GM13976 (cell line): ENCODE results near the gene PCNX1.

ENCODE experiments used
- DNase-seq: peaks from one replicate; pipeline ENCODE4 v3.0.0; 2012; ENCODE audit warnings: low spot score
- in situ Hi-C: fragments of 300-500 bp; cut with MboI; formaldehyde crosslinking; loops from one replicate; pipeline ENCODE4 v1.12.0; 2022; ENCODE audit warnings: low sequenced_read_pairs, mixed read lengths, inconsistent platforms; ENCODE audit not compliant: unreplicated experiment
- TF ChIP-seq, protein P1 (sequence below): IDR thresholded peaks from 2 replicates; pipeline ENCODE4 v1.5.1; 2012; ENCODE audit warnings: borderline replicate concordance, mild to moderate bottlenecking; ENCODE audit not compliant: insufficient read depth; ENCODE audit errors: extremely low read depth, missing control alignments, control extremely low read depth

PCNX1 gene

DNA sequence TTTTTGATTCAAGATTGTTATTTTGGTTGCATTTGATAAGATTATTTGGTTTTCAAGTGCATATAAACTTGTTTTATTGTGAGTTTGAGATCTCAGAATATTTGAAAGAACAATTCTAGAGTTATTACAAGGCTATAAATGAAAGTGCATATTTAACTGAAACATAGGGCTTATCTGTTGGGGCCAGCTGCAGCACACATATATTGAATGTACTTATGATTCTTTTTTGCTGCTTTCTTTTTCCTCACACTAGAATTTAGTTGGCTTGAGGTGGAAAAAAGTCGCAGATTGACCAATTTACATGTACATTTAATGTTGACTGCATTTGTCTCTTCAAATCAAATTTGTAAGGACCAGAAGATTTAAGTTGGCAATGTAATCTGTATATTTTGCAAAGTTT is 88.0 kb downstream of the PCNX1 start:
- in situ Hi-C loops = no loop called here
- no peak for DNase-seq
- TF ChIP-seq, protein P1, sequence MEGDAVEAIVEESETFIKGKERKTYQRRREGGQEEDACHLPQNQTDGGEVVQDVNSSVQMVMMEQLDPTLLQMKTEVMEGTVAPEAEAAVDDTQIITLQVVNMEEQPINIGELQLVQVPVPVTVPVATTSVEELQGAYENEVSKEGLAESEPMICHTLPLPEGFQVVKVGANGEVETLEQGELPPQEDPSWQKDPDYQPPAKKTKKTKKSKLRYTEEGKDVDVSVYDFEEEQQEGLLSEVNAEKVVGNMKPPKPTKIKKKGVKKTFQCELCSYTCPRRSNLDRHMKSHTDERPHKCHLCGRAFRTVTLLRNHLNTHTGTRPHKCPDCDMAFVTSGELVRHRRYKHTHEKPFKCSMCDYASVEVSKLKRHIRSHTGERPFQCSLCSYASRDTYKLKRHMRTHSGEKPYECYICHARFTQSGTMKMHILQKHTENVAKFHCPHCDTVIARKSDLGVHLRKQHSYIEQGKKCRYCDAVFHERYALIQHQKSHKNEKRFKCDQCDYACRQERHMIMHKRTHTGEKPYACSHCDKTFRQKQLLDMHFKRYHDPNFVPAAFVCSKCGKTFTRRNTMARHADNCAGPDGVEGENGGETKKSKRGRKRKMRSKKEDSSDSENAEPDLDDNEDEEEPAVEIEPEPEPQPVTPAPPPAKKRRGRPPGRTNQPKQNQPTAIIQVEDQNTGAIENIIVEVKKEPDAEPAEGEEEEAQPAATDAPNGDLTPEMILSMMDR = no peak

DNA sequence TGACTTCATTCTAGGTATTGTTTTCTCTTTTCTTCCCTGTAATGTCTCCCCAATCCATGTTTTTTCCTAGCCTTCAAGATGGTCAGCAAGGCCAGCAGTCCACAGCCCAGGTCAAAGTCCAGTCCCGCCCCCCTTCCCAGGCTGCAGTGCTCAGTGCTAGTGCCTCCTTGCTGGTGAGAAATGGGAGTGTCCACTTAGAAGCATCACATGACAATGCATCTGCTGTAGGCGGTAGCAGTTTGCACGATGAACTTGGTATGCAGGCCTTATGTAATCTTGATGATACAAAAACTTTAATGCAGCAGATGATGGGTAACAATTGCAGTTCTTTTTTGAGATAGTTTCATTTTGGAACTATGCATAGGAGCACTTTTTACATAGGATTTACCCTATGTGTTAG is 88.4 kb downstream of the PCNX1 start:
- DNase-seq = no peak
- TF ChIP-seq, protein P1 = no peak
- in situ Hi-C loops = no loop called here

DNA sequence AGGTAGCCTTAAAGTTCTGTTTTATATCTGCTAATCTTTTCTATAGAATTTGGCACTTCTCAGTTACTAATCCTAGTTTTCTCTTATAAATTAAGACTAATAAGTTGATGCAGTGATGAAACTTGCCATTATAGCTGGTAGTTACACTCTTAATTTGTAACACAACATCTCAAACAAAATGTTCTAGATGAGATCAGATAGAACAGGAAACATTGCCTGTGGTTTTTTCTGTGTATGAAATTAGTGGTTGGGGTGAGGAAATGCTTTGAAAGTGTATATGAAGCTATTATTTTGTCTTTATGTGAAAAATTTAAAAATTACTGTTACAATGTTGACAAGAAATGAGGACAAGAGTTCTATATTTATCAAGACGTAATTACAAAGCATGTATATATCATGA is 91.9 kb downstream of the PCNX1 start:
- TF ChIP-seq, protein P1 = no peak
- in situ Hi-C loops = no loop called here
- no peak for DNase-seq

DNA sequence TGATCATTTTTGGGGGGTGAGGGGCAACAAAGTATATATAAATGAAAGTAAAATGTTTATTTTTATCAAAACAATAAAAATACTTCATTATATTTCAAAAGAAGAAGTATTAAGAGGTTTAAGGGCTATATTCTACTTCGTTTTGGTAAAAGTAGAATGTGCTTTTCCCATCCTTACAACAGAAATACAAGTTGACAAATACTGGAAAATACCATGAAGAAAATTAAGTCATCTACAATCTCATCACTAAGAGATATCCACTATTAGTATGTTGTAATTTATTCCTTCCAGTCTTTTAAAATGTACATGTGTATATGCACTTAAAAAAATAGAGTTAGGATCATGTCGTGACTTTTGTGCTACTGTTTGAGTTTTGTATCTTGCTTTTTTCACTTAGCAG is 92.8 kb downstream of the PCNX1 start:
- DNase-seq = no peak
- in situ Hi-C loops = no loop called here
- TF ChIP-seq, protein P1 = no peak

DNA sequence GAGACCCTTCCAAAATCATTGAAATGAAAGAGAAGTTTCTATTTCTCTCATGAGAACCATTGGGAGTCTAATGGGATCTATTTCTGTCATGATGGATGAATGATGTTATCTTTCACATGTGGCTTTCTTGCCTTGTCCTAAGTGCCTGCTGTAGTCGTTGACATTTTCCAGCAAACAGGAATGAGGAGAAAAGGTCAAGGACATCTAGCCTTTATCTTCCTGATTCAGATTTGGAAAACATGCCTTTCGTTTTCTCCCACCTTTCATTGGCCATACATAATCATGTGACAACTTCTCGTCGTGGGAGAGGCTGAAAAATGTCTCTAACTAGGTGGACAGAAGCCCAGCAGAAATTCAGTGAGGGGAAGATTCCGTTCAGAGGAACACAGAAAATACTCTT is 94.5 kb downstream of the PCNX1 start:
- in situ Hi-C loops = no loop called here
- TF ChIP-seq, protein P1 = no peak
- no peak for DNase-seq

DNA sequence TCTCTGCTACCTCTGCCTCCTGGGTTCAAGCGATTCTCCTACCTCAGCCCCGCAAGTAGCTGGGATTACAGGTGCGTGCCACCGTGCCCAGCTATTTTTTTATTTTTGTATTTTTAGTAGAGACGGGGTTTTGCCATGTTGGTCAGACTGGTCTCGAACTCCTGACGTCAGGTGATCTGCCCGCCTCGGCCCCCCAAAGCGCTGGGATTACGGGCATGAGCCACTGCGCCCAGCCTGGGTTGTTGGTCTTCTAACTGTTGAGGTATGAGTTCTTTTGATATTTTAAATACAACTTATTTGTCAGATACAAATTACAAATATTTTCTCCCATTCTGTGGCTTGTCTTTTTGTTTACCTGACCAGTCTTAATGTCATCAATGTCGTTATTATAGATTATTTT is 95.9 kb downstream of the PCNX1 start:
- DNase-seq = no peak
- in situ Hi-C loops = no loop called here
- TF ChIP-seq, protein P1 = no peak

DNA sequence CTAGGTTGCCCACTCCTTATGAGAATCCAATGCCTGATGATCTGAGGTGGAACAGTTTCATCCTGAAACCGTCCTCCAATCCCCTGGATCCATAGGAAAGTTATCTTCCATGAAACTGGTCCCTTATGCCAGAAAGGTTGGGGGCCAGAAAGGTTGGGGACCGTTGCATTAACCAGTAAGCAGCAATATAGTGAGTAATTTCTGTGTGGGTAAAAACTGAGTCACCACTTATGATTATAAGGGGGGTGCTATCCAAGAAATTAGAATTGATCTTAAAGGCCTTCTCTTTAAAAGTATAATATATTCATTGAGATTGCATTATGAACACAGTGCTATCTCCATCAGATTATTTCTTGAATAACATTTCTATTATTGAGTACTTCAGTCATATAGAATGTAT is 97.2 kb downstream of the PCNX1 start:
- DNase-seq = no peak
- in situ Hi-C loops = no loop called here

More for the DNA sequence above, 97.2 kb downstream of the PCNX1 start:
- TF ChIP-seq, protein P1 = no peak
